Endothelial cell of umbilical vein (primary cell): Measurements from ENCODE around the gene SBF1. TPM values are rescaled to one million over a fixed set of nuclear protein-coding genes. Genes with fewer than 3 reads are reported as not detected.

Source experiments
- BruUV-seq: library from RNA; stranded (reverse); fragments of 400-500 nt; replicated peaks from 2 replicates; lab custom pipeline; 2021; lab: Mats Ljungman, UMichigan
- CTCF ChIA-PET: fragments of 300-600, 350-600 bp; sonication (Branson Sonifier 250); formaldehyde crosslinking; loops from one replicate; lab custom pipeline; 2021; ENCODE audit warnings: antibody characterized with exemption, inconsistent platforms; lab: Charles Lee
- POLR2A ChIA-PET: fragments of 300-600, 350-600 bp; sonication (Branson Sonifier 250); formaldehyde crosslinking; loops from one replicate; lab custom pipeline; 2021; ENCODE audit warnings: antibody characterized with exemption, inconsistent platforms; lab: Charles Lee
- DNase-seq: peaks from one replicate; pipeline ENCODE4 v3.0.0-alpha.2; 2011; ENCODE audit warnings: low read depth, low spot score
- FAIRE-seq: peaks from 2 replicates; lab custom pipeline; 2011; peaks lifted over from hg19 to GRCh38; lab: Jason Lieb, UNC
- H2AFZ ChIP-seq: 2 replicates; pipeline ENCODE4 v1.6.0; 2012; ENCODE audit warnings: low read depth, low read length, control low read depth, inconsistent platforms
- H3K27ac ChIP-seq: 2 replicates; pipeline ENCODE4 v1.5.1; 2011; ENCODE audit warnings: low read depth, mild to moderate bottlenecking, control low read depth, low read length, moderate library complexity; ENCODE audit not compliant: insufficient read depth
- H3K27me3 ChIP-seq, 2 experiments: 2 replicates each; pipeline versions ENCODE4 v1.6.0 to v1.6.1; 2011; ENCODE audit warnings: low read length in 2 of 2, mixed read lengths in 1 of 2; ENCODE audit not compliant: control insufficient read depth in 2 of 2, insufficient read depth in 2 of 2
- H3K36me3 ChIP-seq, 2 experiments: 2 replicates in 1 of 2; 3 replicates in 1 of 2; pipeline ENCODE4 v1.5.1; 2011; ENCODE audit warnings: low read length in 2 of 2, mild to moderate bottlenecking in 1 of 2, moderate library complexity in 1 of 2; ENCODE audit not compliant: control insufficient read depth in 2 of 2, insufficient read depth in 2 of 2; ENCODE audit errors: extremely low read depth in 1 of 2
- H3K4me1 ChIP-seq: 3 replicates; pipeline ENCODE4 v1.5.1; 2011; ENCODE audit warnings: mild to moderate bottlenecking, low read length; ENCODE audit not compliant: control insufficient read depth, insufficient read depth; ENCODE audit errors: extremely low read depth
- H3K4me2 ChIP-seq: 2 replicates; pipeline ENCODE4 v1.6.1; 2011; ENCODE audit warnings: low read length, control low read depth, mixed read lengths; ENCODE audit not compliant: insufficient read depth
- H3K4me3 ChIP-seq, 3 experiments: fragments of 200-600 bp in 1 of 3; sonication (generic), shearing (Covaris generic) in 1 of 3; replicated peaks in 1 of 3; 2 replicates each; pipeline ENCODE4 v1.5.1; 2011 to 2016; ENCODE audit warnings: control low read depth in 3 of 3, low read length in 3 of 3, mild to moderate bottlenecking in 2 of 3, inconsistent platforms in 1 of 3, low read depth in 1 of 3, moderate library complexity in 1 of 3; ENCODE audit not compliant: insufficient read depth in 1 of 3
- H3K79me2 ChIP-seq: 2 replicates; pipeline ENCODE4 v1.6.0; 2012; ENCODE audit warnings: low read length, inconsistent platforms; ENCODE audit not compliant: control insufficient read depth, insufficient read depth
- H3K9ac ChIP-seq: replicated peaks from 2 replicates; pipeline ENCODE3; 2011; ENCODE audit warnings: low read length, control low read depth; ENCODE audit not compliant: insufficient read depth; ENCODE audit errors: extremely low read depth
- H3K9me1 ChIP-seq: replicated peaks from 3 replicates; pipeline ENCODE4 v1.6.0; 2011; ENCODE audit warnings: mild to moderate bottlenecking, low read length; ENCODE audit not compliant: control insufficient read depth, insufficient read depth; ENCODE audit errors: extremely low read depth
- H3K9me3 ChIP-seq: replicated peaks from 2 replicates; pipeline ENCODE4 v1.5.1; 2012; ENCODE audit warnings: low read length, inconsistent platforms; ENCODE audit not compliant: control insufficient read depth, insufficient read depth
- H4K20me1 ChIP-seq: replicated peaks from 2 replicates; pipeline ENCODE3; 2011; ENCODE audit warnings: mild to moderate bottlenecking, low read length; ENCODE audit not compliant: control insufficient read depth, insufficient read depth; ENCODE audit errors: extremely low read depth
- CTCF ChIP-seq, 2 donors: IDR thresholded peaks; 1 replicate in 1 of 2; 2 replicates in 1 of 2; pipeline ENCODE4 v1.5.1; 2011; ENCODE audit warnings: low read length in 2 of 2, mild to moderate bottlenecking in 2 of 2, moderate library complexity in 2 of 2, control low read depth in 1 of 2, inconsistent platforms in 1 of 2, low read depth in 1 of 2; ENCODE audit not compliant: insufficient read depth in 1 of 2; ENCODE audit errors: extremely low read depth in 1 of 2
- EZH2 ChIP-seq: IDR thresholded peaks from 2 replicates; pipeline ENCODE4 v1.6.1; 2012; ENCODE audit warnings: borderline replicate concordance, low read depth, mild to moderate bottlenecking, moderate library complexity, low read length, inconsistent platforms; ENCODE audit not compliant: severe bottlenecking
- FOS ChIP-seq: IDR thresholded peaks from 2 replicates; pipeline ENCODE4 v1.6.1; 2011; ENCODE audit warnings: mild to moderate bottlenecking, low read length, moderate library complexity, borderline replicate concordance; ENCODE audit not compliant: insufficient read depth
- GATA2 ChIP-seq: IDR thresholded peaks from 2 replicates; pipeline ENCODE4 v1.7.0; 2011; ENCODE audit warnings: low read depth, mild to moderate bottlenecking, moderate library complexity, mixed read lengths, low read length; ENCODE audit not compliant: insufficient read length, insufficient read depth
- JUN ChIP-seq: IDR thresholded peaks from 2 replicates; pipeline ENCODE4 v1.6.1; 2011; ENCODE audit warnings: borderline replicate concordance, low read depth; ENCODE audit not compliant: insufficient read length, insufficient read depth
- MAX ChIP-seq: IDR thresholded peaks from 2 replicates; pipeline ENCODE4 v1.6.1; 2011; ENCODE audit not compliant: insufficient read depth, insufficient read length
- MYC ChIP-seq: IDR thresholded peaks from one replicate; pipeline ENCODE4 v1.6.1; 2011; ENCODE audit warnings: mild to moderate bottlenecking, low read depth, low read length
- POLR2A ChIP-seq: IDR thresholded peaks from 2 replicates; pipeline ENCODE4 v1.6.1; 2012; ENCODE audit warnings: low read depth, mild to moderate bottlenecking, control low read depth, low read length
- POLR2AphosphoS5 ChIP-seq: IDR thresholded peaks from 2 replicates; pipeline ENCODE4 v1.6.1; 2012; ENCODE audit warnings: low read depth, mild to moderate bottlenecking, control low read depth, low read length, moderate library complexity; ENCODE audit not compliant: insufficient read depth
- dilution Hi-C: fragments of 300-500 bp; cut with MboI; formaldehyde crosslinking; loops from one replicate; pipeline ENCODE4 v1.15.0; 2019; ENCODE audit warnings: low sequenced_read_pairs; ENCODE audit not compliant: extremely low pct_ligation_motif_present
- intact Hi-C: fragments of 100-400 bp; cut with micrococcal nuclease; formaldehyde crosslinking; loops from one replicate; pipeline ENCODE4 v1.10.0; 2022
- polyA plus RNA-seq, 4 experiments: library from polyadenylated mRNA; depleted of rRNA in 3 of 4; stranded (reverse) in 3 of 4; unstranded in 1 of 4; fragments of >200 nt; gene quantifications; 2 replicates each; pipeline versions ENCODE4 v1.2.1 to v1.2.3, GENCODE V29; 2011 to 2012; ENCODE audit warnings: missing spikeins in 1 of 4
- total RNA-seq: library from RNA; stranded (reverse); gene quantifications from 2 replicates; pipeline ENCODE4 v1.2.3, GENCODE V29; 2021

Gene SBF1
- total and polyA plus RNA-seq, 2 donors (not counting 3 experiments of a cell fraction or from before 2014, with no cell fraction given): 36.3 to 68.6 TPM

GRCh38 chr22:50483977-50484853, 9.4 kb upstream of the SBF1 start:
- no peaks in the 10 kb centered on the region for H4K20me1 ChIP-seq
- H3K27ac ChIP-seq: no peak overlapping the region
- H3K4me2 ChIP-seq: no peak overlapping the region
- dilution Hi-C loops: no loop called here
- H3K9me3 ChIP-seq: no peaks in the 10 kb centered on the region
- H2AFZ ChIP-seq: no peak overlapping the region
- H3K4me1 ChIP-seq: no peaks in the 10 kb centered on the region
- peaks cover 10 to 22% of the 10 kb centered on the region in 2 experiments for H3K27me3 ChIP-seq
- intact Hi-C loops: no loop called here
- no peak overlapping the region for H3K4me3 ChIP-seq
- H3K36me3 ChIP-seq: no peaks in the 10 kb centered on the region
- DNase-seq (no peak), FAIRE-seq (no peak)
- H3K79me2 ChIP-seq: no peaks in the 10 kb centered on the region
- ChIA-PET POLR2A (no interaction called here), CTCF (interaction anchor here (0.7 to 2.6 kb wide), 2 partner anchors 14 to 244 kb away, joined by 4 to 17 read pairs; no protein-coding TSS in a partner anchor)
- H3K9me1 ChIP-seq: no peaks in the 10 kb centered on the region
- no TSS peak for BruUV-seq
- TF ChIP-seq EZH2 (no peak), POLR2A (no peak), MAX (no peak), FOS (no peak), JUN (no peak), GATA2 (no peak), CTCF (IDR thresholded peaks at IDR 0.05; ENCODE audit: extremely low read depth in 1 of 2, insufficient read depth in 1 of 2, low read depth in 1 of 2, low read length in 2 of 2) (no peak), MYC (no peak), POLR2AphosphoS5 (no peak)
- no peak overlapping the region for H3K9ac ChIP-seq
